ENCODE data around the gene SCG3. TPM values are rescaled to one million over a fixed set of nuclear protein-coding genes. Genes with fewer than 3 reads are reported as not detected.

The SCG3 gene
- total RNA-seq, 2 donors from 2014 or later = not detected

- H3K4me3 ChIP-seq = no peak overlapping the region
- no peak overlapping the region for H3K27ac ChIP-seq
- no peak for TF ChIP-seq CTCF (IDR thresholded peaks at IDR 0.05)
- DNase-seq (ENCODE audit: low spot score) = no peak
- no peaks in the 10 kb centered on the region for H3K27me3 ChIP-seq (replicated peaks; ENCODE audit: insufficient read depth)
- no peaks in the 10 kb centered on the region for H3K4me1 ChIP-seq (ENCODE audit: control insufficient read depth in 1 of 2, low read depth in 2 of 2)
- no peak for ATAC-seq (ENCODE audit: insufficient number of reproducible peaks, low FRiP score, low read depth)
- H3K9me3 ChIP-seq = no peaks in the 10 kb centered on the region
- no peaks in the 10 kb centered on the region for H3K36me3 ChIP-seq
These were observed 6.3 kb downstream of the SCG3 start for GRCh38 chr15:51687565-51687964.

- Histone ChIP-seq H3K9me3 (no peaks in the 10 kb centered on the region), H3K4me3 (no peak overlapping the region), H3K27ac (no peak overlapping the region), H3K27me3 (replicated peaks; ENCODE audit: insufficient read depth) (no peaks in the 10 kb centered on the region), H3K36me3 (no peaks in the 10 kb centered on the region), H3K4me1 (ENCODE audit: control insufficient read depth in 1 of 2, low read depth in 2 of 2) (no peaks in the 10 kb centered on the region)
- no peak for TF ChIP-seq CTCF (IDR thresholded peaks at IDR 0.05)
- DNase-seq (ENCODE audit: low spot score) (no peak), ATAC-seq (ENCODE audit: insufficient number of reproducible peaks, low FRiP score, low read depth) (no peak)
These were observed 7.6 kb downstream of the SCG3 start for GRCh38 chr15:51688863-51689262.

- Histone ChIP-seq H3K36me3 (no peaks in the 10 kb centered on the region), H3K4me1 (ENCODE audit: control insufficient read depth in 1 of 2, low read depth in 2 of 2) (no peaks in the 10 kb centered on the region), H3K4me3 (no peak overlapping the region), H3K27ac (no peak overlapping the region), H3K27me3 (replicated peaks; ENCODE audit: insufficient read depth) (no peaks in the 10 kb centered on the region), H3K9me3 (no peaks in the 10 kb centered on the region)
- no peak for TF ChIP-seq CTCF (IDR thresholded peaks at IDR 0.05)
- ATAC-seq (ENCODE audit: insufficient number of reproducible peaks, low FRiP score, low read depth) (no peak), DNase-seq (ENCODE audit: low spot score) (no peak)
These were observed 10.9 kb downstream of the SCG3 start for GRCh38 chr15:51692154-51692553.

- no peaks in the 10 kb centered on the region for H3K9me3 ChIP-seq
These were observed 15.3 kb downstream of the SCG3 start for GRCh38 chr15:51696566-51696965.

GRCh38 chr15:51697163-51697562, 15.9 kb downstream of the SCG3 start:
- H3K36me3 ChIP-seq = no peaks in the 10 kb centered on the region
- no peaks in the 10 kb centered on the region for H3K4me1 ChIP-seq (ENCODE audit: control insufficient read depth in 1 of 2, low read depth in 2 of 2)
- H3K27me3 ChIP-seq (replicated peaks; ENCODE audit: insufficient read depth) = no peaks in the 10 kb centered on the region
- no peak for TF ChIP-seq CTCF (IDR thresholded peaks at IDR 0.05)
- no peak overlapping the region for H3K4me3 ChIP-seq
- DNase-seq (ENCODE audit: low spot score) = no peak
- no peak overlapping the region for H3K27ac ChIP-seq
- no peak for ATAC-seq (ENCODE audit: insufficient number of reproducible peaks, low FRiP score, low read depth)
- H3K9me3 ChIP-seq = no peaks in the 10 kb centered on the region

More at GRCh38 chr15:51696566-51696965, 15.3 kb downstream of the SCG3 start:
- DNase-seq (ENCODE audit: low spot score) = no peak
- Histone ChIP-seq H3K27ac (no peak overlapping the region), H3K36me3 (no peaks in the 10 kb centered on the region), H3K4me1 (ENCODE audit: control insufficient read depth in 1 of 2, low read depth in 2 of 2) (no peaks in the 10 kb centered on the region), H3K27me3 (replicated peaks; ENCODE audit: insufficient read depth) (no peaks in the 10 kb centered on the region), H3K4me3 (no peak overlapping the region)
- no peak for ATAC-seq (ENCODE audit: insufficient number of reproducible peaks, low FRiP score, low read depth)
- TF ChIP-seq CTCF (IDR thresholded peaks at IDR 0.05) = no peak
